GM12878 (cell line): ENCODE results near the gene SCARB1. TPM values are rescaled to one million over a fixed set of nuclear protein-coding genes. Genes with fewer than 3 reads are reported as not detected.

Experiments
- CBFB ChIP-seq: IDR thresholded peaks from 2 replicates; pipeline ENCODE4 v1.6.1; 2016; ENCODE audit warnings: antibody characterized with exemption, low read depth
- CBX5 ChIP-seq: sonication (generic); IDR thresholded peaks from 2 replicates; pipeline ENCODE4 v1.6.1; 2016; ENCODE audit warnings: low read depth, moderate library complexity, mild to moderate bottlenecking, inconsistent platforms
- ELK1 ChIP-seq: IDR thresholded peaks from 2 replicates; pipeline ENCODE4 v1.6.1; 2012; ENCODE audit warnings: low read depth, low read length, improper control_type of control experiment
- FOXK2 ChIP-seq: fragments of 450-650 bp; IDR thresholded peaks from 2 replicates; pipeline ENCODE4 v1.6.1; 2017; ENCODE audit warnings: mild to moderate bottlenecking, moderate library complexity
- PBX3 ChIP-seq: IDR thresholded peaks from 2 replicates; pipeline ENCODE4 v1.6.1; 2011; ENCODE audit warnings: mild to moderate bottlenecking, low read depth, low read length, moderate library complexity; ENCODE audit not compliant: insufficient replicate concordance
- RAD21 ChIP-seq: IDR thresholded peaks from 2 replicates; pipeline ENCODE4 v1.6.1; 2011; ENCODE audit warnings: mild to moderate bottlenecking, low read depth, low read length, moderate library complexity; ENCODE audit not compliant: insufficient read depth
- polyA plus RNA-seq, 11 experiments: library from polyadenylated mRNA; depleted of rRNA in 4 of 11; unstranded in 6 of 11; stranded (reverse) in 5 of 11; fragments of >200 nt; fragmentation: Nextera tagmentation in 4 of 11; fragmentation: Illumina TruSeq in 1 of 11; extraction: Ambion mirVana in 4 of 11; extraction: Trizol in 1 of 11; gene quantifications; 1 replicate in 1 of 11; 2 replicates in 10 of 11; pipeline versions ENCODE4 v1.2.1 to v1.2.3, GENCODE V29; 2011 to 2016; ENCODE audit warnings: inconsistent platforms in 2 of 11, missing spikeins in 2 of 11, low read depth in 1 of 11
- total RNA-seq, 4 experiments: library from RNA; depleted of rRNA in 3 of 4; stranded (reverse); fragments of >200 nt in 3 of 4; fragmentation: Illumina TruSeq in 1 of 4; extraction: Trizol in 1 of 4; gene quantifications; 2 replicates each; pipeline versions ENCODE4 v1.2.1 to v1.2.3, GENCODE V29; 2013 to 2021
- TF ChIP-seq, protein P1 (sequence below): fragments of 450-650 bp; IDR thresholded peaks from 2 replicates; pipeline ENCODE4 v1.6.1; 2017; ENCODE audit warnings: antibody characterized with exemption, mild to moderate bottlenecking, moderate library complexity

The SCARB1 gene
- total and polyA plus RNA-seq, 10 of the 15 experiments (the other 5 are each of a cell fraction or from before 2014, with no cell fraction given): 0.34 to 104 (median 63.1) TPM

GRCh38 chr12:124841558-124841945 is 22.1 kb downstream of the SCARB1 start (continued):
- TF ChIP-seq, protein P1, sequence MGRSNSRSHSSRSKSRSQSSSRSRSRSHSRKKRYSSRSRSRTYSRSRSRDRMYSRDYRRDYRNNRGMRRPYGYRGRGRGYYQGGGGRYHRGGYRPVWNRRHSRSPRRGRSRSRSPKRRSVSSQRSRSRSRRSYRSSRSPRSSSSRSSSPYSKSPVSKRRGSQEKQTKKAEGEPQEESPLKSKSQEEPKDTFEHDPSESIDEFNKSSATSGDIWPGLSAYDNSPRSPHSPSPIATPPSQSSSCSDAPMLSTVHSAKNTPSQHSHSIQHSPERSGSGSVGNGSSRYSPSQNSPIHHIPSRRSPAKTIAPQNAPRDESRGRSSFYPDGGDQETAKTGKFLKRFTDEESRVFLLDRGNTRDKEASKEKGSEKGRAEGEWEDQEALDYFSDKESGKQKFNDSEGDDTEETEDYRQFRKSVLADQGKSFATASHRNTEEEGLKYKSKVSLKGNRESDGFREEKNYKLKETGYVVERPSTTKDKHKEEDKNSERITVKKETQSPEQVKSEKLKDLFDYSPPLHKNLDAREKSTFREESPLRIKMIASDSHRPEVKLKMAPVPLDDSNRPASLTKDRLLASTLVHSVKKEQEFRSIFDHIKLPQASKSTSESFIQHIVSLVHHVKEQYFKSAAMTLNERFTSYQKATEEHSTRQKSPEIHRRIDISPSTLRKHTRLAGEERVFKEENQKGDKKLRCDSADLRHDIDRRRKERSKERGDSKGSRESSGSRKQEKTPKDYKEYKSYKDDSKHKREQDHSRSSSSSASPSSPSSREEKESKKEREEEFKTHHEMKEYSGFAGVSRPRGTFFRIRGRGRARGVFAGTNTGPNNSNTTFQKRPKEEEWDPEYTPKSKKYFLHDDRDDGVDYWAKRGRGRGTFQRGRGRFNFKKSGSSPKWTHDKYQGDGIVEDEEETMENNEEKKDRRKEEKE: no peak
- TF ChIP-seq CBX5 (no peak), RAD21 (no peak), FOXK2 (no peak), CBFB (no peak), PBX3 (no peak), ELK1 (no peak)
